NCI-H2029 treated with DMSO at 0.1 percent for 48 hours (cell line): Measurements from ENCODE around the gene NBPF20.
"Not testable (repeated sequence)": the region's sequence is repeated elsewhere in the genome, so short reads cannot be mapped to it uniquely, and the experiment has no call there.

ENCODE experiments used
- DNase-seq: peaks from one replicate; lab custom pipeline; 2025; lab: John Stamatoyannopoulos, UW

NBPF20 gene

GRCh38 chr1:145429329-145429728 lies 3.9 kb upstream of the NBPF20 start:
- not testable (repeated sequence) for DNase-seq

GRCh38 chr1:145424612-145425435 lies 579 bp downstream of the NBPF20 start:
- not testable (repeated sequence) for DNase-seq

GRCh38 chr1:145415149-145415548 lies 10.3 kb downstream of the NBPF20 start:
- not testable (repeated sequence) for DNase-seq

GRCh38 chr1:145407266-145407665 lies 18.1 kb downstream of the NBPF20 start:
- not testable (repeated sequence) for DNase-seq

GRCh38 chr1:145404949-145405348 lies 20.5 kb downstream of the NBPF20 start:
- DNase-seq, result not testable (repeated sequence)

- not testable (repeated sequence) for DNase-seq
These were observed 24.7 kb downstream of the NBPF20 start for GRCh38 chr1:145400701-145401100.
